Pancreas (tissue), 10 donors: ENCODE results near the gene ARHGEF16. TPM values are rescaled to one million over a fixed set of nuclear protein-coding genes. Genes with fewer than 3 reads are reported as not detected.
A peak's percentile ranks its signal among the peaks of the same experiment; 100 is the strongest.

Source experiments
- ATAC-seq, 4 donors: fragments of 200-7000 bp; cut with Tn5 transposase; one replicate each; pipeline versions ENCODE4 v1.8.0 to v1.9.1; 2020; ENCODE audit warnings: mild to moderate bottlenecking in 4 of 4, moderate library complexity in 4 of 4
- DNase-seq, 6 donors: peaks; one replicate each; pipeline ENCODE4 v3.0.0-alpha.2; 2020
- FAIRE-seq: peaks from 2 replicates; lab custom pipeline; 2012; peaks lifted over from hg19 to GRCh38; lab: Jason Lieb, UNC
- H3K27ac ChIP-seq, 4 donors: fragments of 200-600 bp; sonication (generic); 1 replicate in 3 of 4; 2 replicates in 1 of 4; pipeline versions ENCODE4 v1.5.0 to v1.8.0; 2020
- H3K27me3 ChIP-seq, 4 donors: fragments of 200-600 bp; one replicate each; pipeline ENCODE4 v1.8.0; 2021
- H3K36me3 ChIP-seq, 3 donors: fragments of 200-600 bp; sonication (generic) in 1 of 3; one replicate each; pipeline versions ENCODE4 v1.5.0 to v1.8.0; 2020 to 2021
- H3K4me1 ChIP-seq, 3 donors: fragments of 200-600 bp; one replicate each; pipeline ENCODE4 v1.8.0; 2021
- H3K4me3 ChIP-seq, 4 donors: fragments of 200-600 bp; sonication (generic) in 2 of 4; one replicate each; pipeline versions ENCODE4 v1.5.0 to v1.8.0; 2020 to 2021
- H3K9me3 ChIP-seq, 4 donors: fragments of 200-600 bp; one replicate each; pipeline ENCODE4 v1.8.0; 2021
- CTCF ChIP-seq, 4 donors: fragments of 200-600 bp; sonication (generic) in 3 of 4; IDR thresholded peaks; one replicate each; pipeline versions ENCODE4 v1.5.0 to v1.8.0; 2021; ENCODE audit warnings: antibody characterized with exemption in 4 of 4
- WGBS, 2 donors: extraction: QIAGEN DNeasy Blood & Tissue Kit; methylation state at CpG; one replicate each; pipeline ENCODE4 v1.1.7; 2013; 5-methylcytosine and 5-hydroxymethylcytosine counted together
- intact Hi-C, 3 donors: fragments of 100-400 bp; cut with DNase I; formaldehyde crosslinking; loops; one replicate each; pipeline versions ENCODE4 v1.11.1 to v1.14.2; 2022
- polyA plus RNA-seq, 2 donors: library from polyadenylated mRNA; stranded (reverse); fragments of 200-250 nt; gene quantifications; one replicate each; pipeline ENCODE4 v1.2.3, GENCODE V29; 2013
- total RNA-seq, 6 donors: library from RNA; stranded (reverse); fragmentation: NEBNext Ultra II Directional in 4 of 6; extraction: Animal tissue kit (Norgen Biotek cat#: 25700) in 4 of 6; gene quantifications; one replicate each; pipeline versions ENCODE4 v1.2.1 to v1.2.4, GENCODE V29; 2021 to 2023
- donor health status: healthy with polysubstance abuse.
- donor health status: DM: no; HTN: no; CAD: no; lungs with moderate emphysema.
- donor health status: DM: no; HTN: no; CAD: no.
- donor health status: control.
- donor health status: control.
- donor health status: Bipolar disorder and iron deficiency.
- donor health status: DM: yes; HTN: yes; CAD: no.
- donor health status: DM: no; HTN: no; CAD: no.
- donor health status: DM: no; HTN: no; CAD: no.
- donor health status: DM: yes; HTN: yes; CAD: no.

Gene ARHGEF16
- total and polyA plus RNA-seq, 8 donors: 8.2 to 26.4 (median 9.8) TPM

GRCh38 chr1:3491291-3492246 is 37.1 kb downstream of the ARHGEF16 start:
- DNase-seq (peak in 5 of 6 donors; percentile 57 to 93 (median 79)), ATAC-seq (peak; percentile 77 to 97 (median 92)), FAIRE-seq (no peak)
- H3K36me3 ChIP-seq: no peaks in the 10 kb centered on the region
- H3K27me3 ChIP-seq: no peaks in the 10 kb centered on the region
- intact Hi-C loops: loop anchor here (2.0 to 10.0 kb wide), 4 partner anchors 123 to 231 kb away; no protein-coding TSS in a partner anchor
- no peak overlapping the region for H3K4me3 ChIP-seq
- peak; percentile 100 for TF ChIP-seq CTCF (IDR thresholded peaks at IDR 0.05)
- H3K27ac ChIP-seq: no peak overlapping the region
- H3K9me3 ChIP-seq: no peaks in the 10 kb centered on the region
- 31 to 38% methylated on average over 38 to 41 of the region's 41 CpGs for WGBS, 2 donors
- no peaks in the 10 kb centered on the region for H3K4me1 ChIP-seq

- Histone ChIP-seq H3K4me1 (no peaks in the 10 kb centered on the region), H3K36me3 (no peaks in the 10 kb centered on the region), H3K4me3 (no peak overlapping the region), H3K9me3 (no peaks in the 10 kb centered on the region), H3K27me3 (no peaks in the 10 kb centered on the region), H3K27ac (no peak overlapping the region)
- DNase-seq (no peak), ATAC-seq (no peak), FAIRE-seq (no peak)
- TF ChIP-seq CTCF (IDR thresholded peaks at IDR 0.05): no peak
- intact Hi-C loops: loop anchor here (5.0 to 10.0 kb wide), 3 partner anchors 130 to 230 kb away; no protein-coding TSS in a partner anchor
- WGBS, 2 donors: 78 to 86% methylated on average over 17 of the region's 17 CpGs
These were observed 38.2 kb downstream of the ARHGEF16 start for GRCh38 chr1:3492545-3493246.

- no peaks in the 10 kb centered on the region for H3K9me3 ChIP-seq
- no peak for FAIRE-seq
- H3K4me1 ChIP-seq: no peaks in the 10 kb centered on the region
- H3K27ac ChIP-seq: no peak overlapping the region
- ATAC-seq: no peak
- H3K4me3 ChIP-seq: no peak overlapping the region
- H3K27me3 ChIP-seq: no peaks in the 10 kb centered on the region
- WGBS, 2 donors: 72 to 82% methylated on average over 34 of the region's 34 CpGs
- DNase-seq: peak in 1 of 6 donors; percentile 57
- intact Hi-C loops: loop anchor here (5.0 to 10.0 kb wide), 3 partner anchors 128 to 228 kb away; no protein-coding TSS in a partner anchor
- no peaks in the 10 kb centered on the region for H3K36me3 ChIP-seq
- TF ChIP-seq CTCF (IDR thresholded peaks at IDR 0.05): no peak
These were observed 40.1 kb downstream of the ARHGEF16 start for GRCh38 chr1:3494321-3495308.
